GM12873 (cell line): ENCODE measurements around the gene GRAMD4.

Source experiments
- CTCF ChIP-seq: IDR thresholded peaks from 2 replicates; pipeline ENCODE4 v1.5.1; 2012; ENCODE audit warnings: low read depth, mild to moderate bottlenecking, moderate library complexity, low read length, control low read depth; ENCODE audit not compliant: insufficient read depth; ENCODE audit errors: missing control alignments

Gene GRAMD4

GRCh38 chr22:46694416-46695170 lies 74.4 kb downstream of the GRAMD4 start:
- no peak for TF ChIP-seq CTCF

- no peak for TF ChIP-seq CTCF
These were observed 75.4 kb downstream of the GRAMD4 start for GRCh38 chr22:46695346-46696228.

- no peak for TF ChIP-seq CTCF
These were observed 76.0 kb downstream of the GRAMD4 start for GRCh38 chr22:46696229-46696518.

GRCh38 chr22:46696614-46697013 lies 76.4 kb downstream of the GRAMD4 start:
- TF ChIP-seq CTCF, result no peak

GRCh38 chr22:46697811-46698515 lies 77.8 kb downstream of the GRAMD4 start:
- TF ChIP-seq CTCF, result no peak

- no peak for TF ChIP-seq CTCF
These were observed 78.9 kb downstream of the GRAMD4 start for GRCh38 chr22:46699091-46699490.

- TF ChIP-seq CTCF, result no peak
These were observed 81.1 kb downstream of the GRAMD4 start for GRCh38 chr22:46701262-46701661.
